Measurements from ENCODE around the gene MPRIP. TPM values are rescaled to one million over a fixed set of nuclear protein-coding genes. Genes with fewer than 3 reads are reported as not detected.

Gene MPRIP
- total RNA-seq, 1 donor from 2014 or later = 863 TPM

DNA sequence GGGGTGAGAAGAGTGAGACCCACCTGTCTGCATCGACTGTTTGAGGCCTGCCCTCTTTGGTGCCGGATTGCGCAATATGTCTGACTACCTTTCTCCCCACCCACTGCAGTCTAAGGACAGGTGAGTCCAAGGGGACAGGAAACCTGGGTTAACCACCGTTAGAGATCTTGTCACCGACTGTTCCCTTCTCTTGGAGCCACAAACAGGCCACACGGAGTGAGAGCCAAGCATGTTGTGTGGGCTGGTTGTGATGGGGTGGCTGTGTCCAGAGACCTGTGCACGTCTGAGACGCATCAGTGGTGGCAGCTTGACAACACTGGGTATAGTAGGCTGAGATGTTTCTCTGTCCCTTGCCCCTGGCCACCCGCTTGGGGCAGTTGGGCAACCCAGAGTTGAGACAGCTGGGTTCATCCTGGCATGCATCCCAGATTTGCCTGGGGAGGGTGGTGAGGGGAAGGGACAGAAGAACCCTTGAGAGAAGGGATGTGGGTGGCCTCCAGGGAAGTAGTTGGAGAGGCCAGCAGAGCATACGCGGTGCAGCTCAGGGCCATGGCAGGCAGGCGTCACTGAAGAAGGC lies 21.4 kb downstream of the MPRIP start:
- Mint-ChIP-seq H3K4me3 (ENCODE audit: unreplicated experiment) (peak overlapping the region; percentile 38), H3K9me3 (ENCODE audit: unreplicated experiment) (peaks cover 9% of the 10 kb centered on the region), H3K36me3 (ENCODE audit: unreplicated experiment) (no peaks in the 10 kb centered on the region), H3K27ac (ENCODE audit: unreplicated experiment) (no peak overlapping the region), H3K4me1 (ENCODE audit: low read depth, unreplicated experiment) (peaks cover 52% of the 10 kb centered on the region), H3K27me3 (ENCODE audit: unreplicated experiment) (peaks cover 13% of the 10 kb centered on the region)
- TF ChIP-seq, protein P1, sequence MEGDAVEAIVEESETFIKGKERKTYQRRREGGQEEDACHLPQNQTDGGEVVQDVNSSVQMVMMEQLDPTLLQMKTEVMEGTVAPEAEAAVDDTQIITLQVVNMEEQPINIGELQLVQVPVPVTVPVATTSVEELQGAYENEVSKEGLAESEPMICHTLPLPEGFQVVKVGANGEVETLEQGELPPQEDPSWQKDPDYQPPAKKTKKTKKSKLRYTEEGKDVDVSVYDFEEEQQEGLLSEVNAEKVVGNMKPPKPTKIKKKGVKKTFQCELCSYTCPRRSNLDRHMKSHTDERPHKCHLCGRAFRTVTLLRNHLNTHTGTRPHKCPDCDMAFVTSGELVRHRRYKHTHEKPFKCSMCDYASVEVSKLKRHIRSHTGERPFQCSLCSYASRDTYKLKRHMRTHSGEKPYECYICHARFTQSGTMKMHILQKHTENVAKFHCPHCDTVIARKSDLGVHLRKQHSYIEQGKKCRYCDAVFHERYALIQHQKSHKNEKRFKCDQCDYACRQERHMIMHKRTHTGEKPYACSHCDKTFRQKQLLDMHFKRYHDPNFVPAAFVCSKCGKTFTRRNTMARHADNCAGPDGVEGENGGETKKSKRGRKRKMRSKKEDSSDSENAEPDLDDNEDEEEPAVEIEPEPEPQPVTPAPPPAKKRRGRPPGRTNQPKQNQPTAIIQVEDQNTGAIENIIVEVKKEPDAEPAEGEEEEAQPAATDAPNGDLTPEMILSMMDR (IDR thresholded peaks at IDR 0.05; ENCODE audit: partially characterized antibody, unreplicated experiment) = no peak
- DNase-seq = peak; percentile 13

DNA sequence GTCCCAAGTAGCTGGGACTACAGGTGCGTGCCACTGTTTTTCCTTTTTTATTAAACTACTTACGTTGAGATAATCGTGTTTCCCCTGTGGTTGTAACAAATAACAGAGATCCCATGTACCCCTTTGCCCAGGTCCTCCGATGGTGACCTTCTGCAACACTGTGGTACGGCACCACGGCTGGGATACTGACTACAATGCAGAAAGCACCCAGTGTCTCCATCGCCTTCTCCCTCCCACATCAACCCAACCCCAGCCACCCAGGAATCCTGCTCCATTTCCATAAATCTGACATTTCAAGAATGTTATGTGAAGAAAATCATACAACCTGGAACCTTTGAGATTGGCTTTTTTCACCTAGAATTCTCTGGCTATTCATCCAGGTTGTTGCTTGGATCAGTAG lies 22.1 kb downstream of the MPRIP start:
- H3K9me3 Mint-ChIP-seq (ENCODE audit: unreplicated experiment) = peaks cover 7% of the 10 kb centered on the region
- no peak overlapping the region for H3K4me3 Mint-ChIP-seq (ENCODE audit: unreplicated experiment)
- TF ChIP-seq, protein P1 (IDR thresholded peaks at IDR 0.05; ENCODE audit: partially characterized antibody, unreplicated experiment) = no peak
- H3K4me1 Mint-ChIP-seq (ENCODE audit: low read depth, unreplicated experiment) = peaks cover 50% of the 10 kb centered on the region
- no peak overlapping the region for H3K27ac Mint-ChIP-seq (ENCODE audit: unreplicated experiment)
- no peaks in the 10 kb centered on the region for H3K36me3 Mint-ChIP-seq (ENCODE audit: unreplicated experiment)
- peaks cover 14% of the 10 kb centered on the region for H3K27me3 Mint-ChIP-seq (ENCODE audit: unreplicated experiment)
- DNase-seq = peak; percentile 3

DNA sequence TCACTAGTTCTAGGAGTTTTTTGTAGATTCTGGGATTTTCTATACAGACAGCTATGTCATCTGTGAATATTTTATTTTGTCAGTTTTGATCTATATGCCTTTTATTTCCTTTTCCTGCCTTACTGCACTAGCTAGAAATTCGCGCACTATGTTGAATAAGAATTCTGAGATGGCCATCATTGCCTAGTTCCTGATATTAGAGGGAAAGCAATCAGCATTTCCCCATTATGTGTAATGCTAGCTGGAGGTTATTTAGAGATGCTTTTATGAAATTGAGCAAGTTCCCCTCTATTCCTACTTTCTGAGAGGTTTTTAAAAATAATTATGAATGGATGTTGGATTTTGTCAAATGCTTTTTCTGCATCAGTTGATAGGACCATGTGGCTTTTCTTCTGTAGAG lies 23.8 kb downstream of the MPRIP start:
- peaks cover 4% of the 10 kb centered on the region for H3K36me3 Mint-ChIP-seq (ENCODE audit: unreplicated experiment)
- peaks cover 4% of the 10 kb centered on the region for H3K9me3 Mint-ChIP-seq (ENCODE audit: unreplicated experiment)
- H3K27ac Mint-ChIP-seq (ENCODE audit: unreplicated experiment) = peak overlapping the region; percentile 63
- H3K4me3 Mint-ChIP-seq (ENCODE audit: unreplicated experiment) = no peak overlapping the region
- peaks cover 14% of the 10 kb centered on the region for H3K27me3 Mint-ChIP-seq (ENCODE audit: unreplicated experiment)
- H3K4me1 Mint-ChIP-seq (ENCODE audit: low read depth, unreplicated experiment) = peaks cover 48% of the 10 kb centered on the region
- TF ChIP-seq, protein P1 (IDR thresholded peaks at IDR 0.05; ENCODE audit: partially characterized antibody, unreplicated experiment) = no peak
- no peak for DNase-seq

DNA sequence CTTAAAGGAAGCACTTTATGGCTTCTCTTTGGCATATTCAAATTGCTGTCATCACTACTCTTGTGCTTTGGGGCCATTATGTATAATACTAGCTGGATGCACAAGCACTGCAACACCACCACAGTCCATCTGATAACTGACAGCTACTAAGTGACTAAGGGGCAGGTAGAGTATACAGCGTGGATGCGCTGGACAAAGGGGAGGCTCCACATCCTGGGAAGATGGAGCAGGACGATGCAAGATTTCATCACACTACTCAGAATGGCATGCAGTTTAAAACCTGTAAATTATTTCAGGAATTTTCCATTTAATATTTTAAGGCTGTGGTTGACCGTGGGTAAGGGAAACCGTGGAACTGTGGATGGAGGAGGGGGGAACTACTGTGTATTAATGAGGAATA lies 25.0 kb downstream of the MPRIP start:
- H3K27me3 Mint-ChIP-seq (ENCODE audit: unreplicated experiment) = peaks cover 12% of the 10 kb centered on the region
- peaks cover 4% of the 10 kb centered on the region for H3K36me3 Mint-ChIP-seq (ENCODE audit: unreplicated experiment)
- peak overlapping the region; percentile 95 for H3K27ac Mint-ChIP-seq (ENCODE audit: unreplicated experiment)
- peaks cover 7% of the 10 kb centered on the region for H3K9me3 Mint-ChIP-seq (ENCODE audit: unreplicated experiment)
- H3K4me3 Mint-ChIP-seq (ENCODE audit: unreplicated experiment) = peak overlapping the region; percentile 52
- TF ChIP-seq, protein P1 (IDR thresholded peaks at IDR 0.05; ENCODE audit: partially characterized antibody, unreplicated experiment) = no peak
- H3K4me1 Mint-ChIP-seq (ENCODE audit: low read depth, unreplicated experiment) = peaks cover 53% of the 10 kb centered on the region
- peak; percentile 16 for DNase-seq

DNA sequence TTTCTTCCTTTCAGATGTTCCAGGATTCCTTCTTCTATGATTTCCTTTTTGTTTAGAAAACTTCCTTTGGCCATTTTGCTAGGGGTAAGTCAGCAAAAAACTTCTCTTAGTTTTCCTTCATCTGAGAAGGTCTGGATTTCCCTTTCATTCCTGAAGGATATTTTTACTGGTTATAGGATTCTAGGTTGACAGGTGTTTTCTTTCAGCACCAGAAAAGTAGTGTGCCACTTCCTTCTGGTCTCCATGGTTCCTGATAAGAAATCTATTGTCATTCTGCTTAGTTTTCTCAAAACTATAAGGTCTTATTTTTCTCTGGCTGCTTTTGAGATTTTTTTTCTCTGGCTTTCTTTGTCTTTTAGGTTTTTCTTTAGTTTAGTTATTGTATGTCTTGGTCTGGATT lies 27.6 kb downstream of the MPRIP start:
- Mint-ChIP-seq H3K4me1 (ENCODE audit: low read depth, unreplicated experiment) (peaks cover 58% of the 10 kb centered on the region), H3K36me3 (ENCODE audit: unreplicated experiment) (peaks cover 4% of the 10 kb centered on the region), H3K27ac (ENCODE audit: unreplicated experiment) (peak overlapping the region; percentile 17), H3K9me3 (ENCODE audit: unreplicated experiment) (peaks cover 11% of the 10 kb centered on the region), H3K27me3 (ENCODE audit: unreplicated experiment) (peaks cover 12% of the 10 kb centered on the region), H3K4me3 (ENCODE audit: unreplicated experiment) (no peak overlapping the region)
- DNase-seq = no peak
- TF ChIP-seq, protein P1 (IDR thresholded peaks at IDR 0.05; ENCODE audit: partially characterized antibody, unreplicated experiment) = no peak
